ENCODE measurements around the gene PLXNC1.

PLXNC1 gene

GRCh38 chr12:94207849-94208621 is 59.7 kb downstream of the PLXNC1 start:
- DNase-seq: no peak

DNA sequence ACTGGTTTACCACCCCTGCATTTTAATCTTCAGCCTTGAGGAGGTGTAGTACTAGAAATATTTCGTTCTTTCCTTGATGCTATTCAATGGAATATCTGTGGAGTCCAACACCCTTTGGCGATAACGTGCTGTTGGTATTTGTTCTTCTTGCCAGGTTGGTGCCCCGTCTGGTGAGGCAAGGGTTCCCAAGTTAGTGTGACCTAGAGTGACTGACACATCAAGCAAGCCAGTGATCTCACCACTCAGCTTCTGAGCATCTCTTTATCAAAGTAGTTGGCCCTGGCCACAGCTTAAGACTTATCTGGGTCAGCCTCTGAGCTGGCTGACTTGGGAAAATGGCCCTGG is 60.2 kb downstream of the PLXNC1 start:
- no peak for DNase-seq

GRCh38 chr12:94209240-94209639 is 60.9 kb downstream of the PLXNC1 start:
- DNase-seq: no peak

DNA sequence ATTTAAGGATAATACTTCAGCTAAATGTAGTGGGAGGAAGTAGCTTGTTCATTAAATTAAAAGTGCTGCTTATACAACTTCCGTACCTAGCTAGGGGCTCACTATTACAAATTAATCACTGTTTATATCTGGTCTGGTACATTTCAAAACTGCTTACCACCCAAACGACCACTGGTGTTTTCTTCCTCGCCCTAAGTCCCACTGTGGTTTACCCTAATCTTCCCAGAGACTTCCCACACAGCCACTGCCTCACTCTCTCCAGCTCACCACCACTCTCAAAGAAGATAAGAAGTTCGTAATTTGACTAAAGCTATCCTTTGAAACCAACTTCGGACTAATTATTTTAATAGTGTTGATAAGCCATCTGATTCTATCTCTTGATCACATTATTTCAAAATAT is 62.6 kb downstream of the PLXNC1 start:
- DNase-seq: no peak

DNA sequence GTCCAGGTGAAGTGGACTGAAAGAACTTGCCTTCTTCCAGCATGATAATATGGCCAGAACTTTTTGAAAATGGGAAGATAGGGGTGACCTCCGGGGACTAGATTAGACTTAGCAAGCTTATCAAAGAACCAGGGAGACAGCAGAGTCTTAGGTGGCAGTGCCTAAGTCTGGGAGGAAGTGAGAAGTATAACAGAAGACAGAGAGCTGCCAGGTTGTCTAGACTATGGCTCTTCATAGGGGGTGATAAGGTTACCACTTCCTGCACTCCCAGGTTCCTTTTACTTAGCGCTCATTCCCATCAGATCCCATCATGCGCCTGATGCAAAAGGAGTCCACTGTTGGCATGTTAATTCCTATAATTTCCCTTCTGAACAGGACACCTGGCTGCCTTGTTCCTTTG is 69.9 kb downstream of the PLXNC1 start:
- DNase-seq: no peak

GRCh38 chr12:94219622-94220302 is 71.4 kb downstream of the PLXNC1 start:
- DNase-seq: no peak

GRCh38 chr12:94220804-94221203 is 72.4 kb downstream of the PLXNC1 start:
- DNase-seq: no peak

DNA sequence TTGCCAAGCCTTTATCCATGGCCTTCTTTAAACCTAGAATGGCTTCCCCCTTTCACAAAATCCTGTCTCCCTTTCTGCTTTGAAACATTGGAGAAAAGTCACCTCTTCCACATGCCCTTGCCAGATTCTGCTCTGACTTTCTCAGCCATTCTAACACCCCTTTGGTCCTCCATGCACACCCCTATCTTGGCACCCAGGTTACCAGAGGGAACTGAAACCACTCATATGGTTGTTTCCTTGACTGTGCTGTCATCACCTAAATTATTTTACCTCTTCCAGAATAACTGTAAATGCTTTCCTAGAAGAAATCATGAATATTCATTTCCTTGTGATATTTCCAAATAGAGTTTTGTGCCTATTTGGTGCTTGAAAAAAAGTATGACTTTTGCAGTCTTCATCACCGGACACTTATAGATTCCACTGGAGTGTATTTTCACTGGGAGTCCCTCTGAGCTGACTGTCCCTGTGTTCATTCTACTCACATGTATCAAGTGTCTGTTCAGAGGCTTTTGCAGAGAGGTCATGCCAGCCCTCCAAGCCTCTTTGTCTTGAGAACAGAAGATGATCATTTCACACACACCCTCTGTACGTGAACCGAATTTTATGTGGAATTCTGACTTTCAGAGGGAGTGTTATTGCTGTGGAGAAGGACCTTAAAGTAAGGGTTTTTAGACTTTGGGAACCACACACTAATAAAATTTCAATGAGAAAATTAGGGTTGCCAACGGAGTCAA is 74.1 kb downstream of the PLXNC1 start:
- DNase-seq: no peak

GRCh38 chr12:94223842-94224241 is 75.5 kb downstream of the PLXNC1 start:
- DNase-seq: no peak

- DNase-seq: no peak
Observed at GRCh38 chr12:94225506-94225905, 77.1 kb downstream of the PLXNC1 start.

GRCh38 chr12:94225947-94226630 is 77.7 kb downstream of the PLXNC1 start:
- no peak for DNase-seq

DNA sequence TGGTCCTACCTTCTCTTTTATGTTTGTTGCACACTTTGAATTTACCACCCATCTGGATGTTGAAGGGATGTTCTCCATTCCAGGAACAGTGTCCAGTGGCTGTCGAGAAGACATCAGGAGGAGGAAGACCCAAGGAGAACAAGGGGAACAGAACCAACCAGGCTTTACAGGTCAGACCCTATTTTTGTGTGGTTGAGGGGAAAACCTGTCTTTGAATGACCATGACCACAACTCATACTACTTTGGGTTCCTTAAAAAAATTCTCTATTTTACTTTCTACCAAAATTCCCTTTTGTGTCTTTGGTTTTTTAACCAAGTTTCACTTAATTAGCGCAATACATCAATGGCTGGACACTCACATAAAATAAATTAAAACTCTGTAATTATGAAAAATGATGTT is 78.7 kb downstream of the PLXNC1 start:
- no peak for DNase-seq

GRCh38 chr12:94228488-94228907 is 80.1 kb downstream of the PLXNC1 start:
- no peak for DNase-seq

DNA sequence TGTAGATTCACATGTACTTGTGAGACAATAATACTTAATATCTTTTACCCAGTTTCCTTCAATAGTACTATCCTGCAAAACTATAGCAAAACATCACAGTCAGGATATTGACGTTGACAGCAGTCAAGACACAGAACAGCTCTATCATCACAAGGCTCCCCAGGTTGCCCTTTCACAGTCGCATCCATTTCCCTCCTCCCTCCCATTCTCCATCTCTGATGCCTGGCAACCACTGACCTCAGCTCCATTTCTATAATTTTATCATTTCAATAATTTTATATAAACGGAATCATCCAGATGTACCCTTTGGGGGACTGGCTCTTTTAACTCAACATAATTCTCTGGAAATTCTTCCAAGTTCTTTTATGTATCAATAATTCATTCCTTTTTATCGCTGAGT is 81.5 kb downstream of the PLXNC1 start:
- DNase-seq: no peak

GRCh38 chr12:94230357-94230905 is 82.1 kb downstream of the PLXNC1 start:
- no peak for DNase-seq

- DNase-seq: no peak
Observed at GRCh38 chr12:94231709-94232108, 83.3 kb downstream of the PLXNC1 start.

DNA sequence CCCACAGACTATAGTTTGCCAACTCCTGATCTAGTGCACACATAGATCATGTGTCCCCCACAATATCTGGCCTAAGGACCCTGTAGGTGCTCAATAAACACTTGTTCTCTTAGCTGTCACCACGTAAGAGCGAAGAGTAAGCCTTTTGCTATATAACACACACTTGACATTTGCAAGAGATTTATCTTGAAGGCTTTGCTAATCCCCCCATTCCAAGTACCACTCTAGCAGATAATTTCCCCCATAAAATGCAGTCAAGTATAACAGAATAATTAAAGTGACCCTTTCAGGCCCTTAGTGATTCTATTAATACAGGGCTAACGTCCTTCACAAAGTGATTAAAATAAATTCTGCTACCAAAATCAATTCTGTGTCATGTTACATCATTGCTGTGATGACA is 87.5 kb downstream of the PLXNC1 start:
- no peak for DNase-seq

GRCh38 chr12:94239332-94239993 is 91.1 kb downstream of the PLXNC1 start:
- no peak for DNase-seq

- DNase-seq: no peak
Observed at GRCh38 chr12:94240171-94240570, 91.8 kb downstream of the PLXNC1 start.

- no peak for DNase-seq
Observed at GRCh38 chr12:94242901-94243300, 94.5 kb downstream of the PLXNC1 start.

GRCh38 chr12:94244165-94245133 is 96.1 kb downstream of the PLXNC1 start:
- DNase-seq: no peak
